Muscle of back (tissue), 13 donors: ENCODE measurements around the gene DDX21. TPM values are rescaled to one million over a fixed set of nuclear protein-coding genes. Genes with fewer than 3 reads are reported as not detected.
A peak's percentile ranks its signal among the peaks of the same experiment; 100 is the strongest.
"Not testable (repeated sequence)": the region's sequence is repeated elsewhere in the genome, so short reads cannot be mapped to it uniquely, and the experiment has no call there.

Experiments
- DNase-seq, 3 donors: peaks; one replicate each; pipeline versions ENCODE4 v3.0.0 to v3.0.0-alpha.2; 2013
- long read RNA-seq, 9 donors: transcript quantifications; one replicate each; lab custom pipeline, GENCODE V29; 2026
- polyA plus RNA-seq, 10 donors: library from polyadenylated mRNA; unstranded; fragments of 120-200 nt; gene quantifications; one replicate each; pipeline ENCODE4 v1.2.1, GENCODE V29; 2013; ENCODE audit not compliant: insufficient read length in 10 of 10

The DDX21 gene
- polyA plus RNA-seq, result 10 to 100 TPM; 38.2 to 56.2 (median 46.6) TPM
- long read RNA-seq, donor 1, full-length matches to known transcripts, result 2 of 31 reads
- long read RNA-seq, donor 1, partial matches to known transcripts, result 29 of 31 reads
- long read RNA-seq, donor 1, other reads (novel, unspliced or antisense), result 0 of 31 reads
- long read RNA-seq, donor 2, full-length matches to known transcripts, result 3 of 38 reads
- long read RNA-seq, donor 2, partial matches to known transcripts, result 35 of 38 reads
- long read RNA-seq, donor 2, other reads (novel, unspliced or antisense), result 0 of 38 reads
- long read RNA-seq, donor 3, result 0 reads
- long read RNA-seq, donor 4, full-length matches to known transcripts, result 6 of 13 reads
- long read RNA-seq, donor 4, partial matches to known transcripts, result 7 of 13 reads
- long read RNA-seq, donor 4, other reads (novel, unspliced or antisense), result 0 of 13 reads
- long read RNA-seq, donor 5, full-length matches to known transcripts, result 3 of 42 reads
- long read RNA-seq, donor 5, partial matches to known transcripts, result 39 of 42 reads
- long read RNA-seq, donor 5, other reads (novel, unspliced or antisense), result 0 of 42 reads
- long read RNA-seq, donor 6, full-length matches to known transcripts, result 9 of 58 reads
- long read RNA-seq, donor 6, partial matches to known transcripts, result 49 of 58 reads
- long read RNA-seq, donor 6, other reads (novel, unspliced or antisense), result 0 of 58 reads
- long read RNA-seq, donor 7, full-length matches to known transcripts, result 2 of 16 reads
- long read RNA-seq, donor 7, partial matches to known transcripts, result 14 of 16 reads
- long read RNA-seq, donor 7, other reads (novel, unspliced or antisense), result 0 of 16 reads
- long read RNA-seq, donor 8, full-length matches to known transcripts, result 2 of 33 reads
- long read RNA-seq, donor 8, partial matches to known transcripts, result 31 of 33 reads
- long read RNA-seq, donor 8, other reads (novel, unspliced or antisense), result 0 of 33 reads
- long read RNA-seq, donor 9, partial matches to known transcripts, result 5 of 5 reads
- long read RNA-seq, donor 9, other reads (novel, unspliced or antisense), result 0 of 5 reads

GRCh38 chr10:68955832-68956532 lies at the start of gene DDX21:
Gene DDX21, plus strand, starts transcription at chr10:68956170. Its CDS starts 56 bp downstream, at chr10:68956226.
- peak; percentile 91 to 97 (median 93) for DNase-seq

- no peak for DNase-seq
These were observed 31.4 kb upstream of the DDX21 start for GRCh38 chr10:68924593-68924992.

- no peak for DNase-seq
These were observed 30.5 kb upstream of the DDX21 start for GRCh38 chr10:68925489-68925888.

GRCh38 chr10:68929157-68929556 lies 26.8 kb upstream of the DDX21 start:
- not testable (repeated sequence) for DNase-seq

GRCh38 chr10:68929888-68930287 lies 26.1 kb upstream of the DDX21 start:
- not testable (repeated sequence) for DNase-seq

- not testable (repeated sequence) for DNase-seq
These were observed 23.1 kb upstream of the DDX21 start for GRCh38 chr10:68932860-68933259.

GRCh38 chr10:68934994-68935393 lies 21.0 kb upstream of the DDX21 start:
- no peak for DNase-seq

- peak in 1 of 3 donors; percentile 2 for DNase-seq
These were observed 17.9 kb upstream of the DDX21 start for GRCh38 chr10:68938117-68938516.

- DNase-seq, result no peak
These were observed 17.1 kb upstream of the DDX21 start for GRCh38 chr10:68938884-68939283.

GRCh38 chr10:68940917-68941316 lies 15.1 kb upstream of the DDX21 start:
- not testable (repeated sequence) for DNase-seq

- no peak for DNase-seq
These were observed 5.4 kb upstream of the DDX21 start for GRCh38 chr10:68950598-68950997.

GRCh38 chr10:68954904-68955303 lies 1.1 kb upstream of the DDX21 start:
- DNase-seq, result no peak

- no peak for DNase-seq
These were observed 577 bp upstream of the DDX21 start for GRCh38 chr10:68955355-68955831.

GRCh38 chr10:68957284-68957615 lies 1.3 kb downstream of the DDX21 start:
- DNase-seq, result no peak

- DNase-seq, result peak in 1 of 3 donors; percentile 9
These were observed 1.7 kb downstream of the DDX21 start for GRCh38 chr10:68957654-68958053.

- no peak for DNase-seq
These were observed 3.9 kb downstream of the DDX21 start for GRCh38 chr10:68959695-68960527.

- DNase-seq, result no peak
These were observed 7.2 kb downstream of the DDX21 start for GRCh38 chr10:68963151-68963550.

- no peak for DNase-seq
These were observed 18.0 kb downstream of the DDX21 start for GRCh38 chr10:68973975-68974374.

- DNase-seq, result not testable (repeated sequence)
These were observed 20.0 kb downstream of the DDX21 start for GRCh38 chr10:68975936-68976473.

- not testable (repeated sequence) for DNase-seq
These were observed 23.8 kb downstream of the DDX21 start for GRCh38 chr10:68979738-68980137.
